Thoracic aorta (tissue), 2 donors: ENCODE measurements around the gene PAOX. TPM values are rescaled to one million over a fixed set of nuclear protein-coding genes. Genes with fewer than 3 reads are reported as not detected.

Experiments used
- ATAC-seq: fragments of 150-250 bp; one replicate; pipeline ENCODE4 v1.8.0; 2017; ENCODE audit warnings: low read depth; ENCODE audit not compliant: insufficient number of reproducible peaks, low FRiP score
- DNase-seq: peaks from one replicate; pipeline ENCODE4 v3.0.0-alpha.2; 2020; ENCODE audit warnings: low spot score
- H3K27ac ChIP-seq, 2 donors: fragments of 200-600 bp; sonication (generic); 1 replicate in 1 of 2; 2 replicates in 1 of 2; pipeline ENCODE4 v1.5.1; 2016; ENCODE audit warnings: mild to moderate bottlenecking in 2 of 2, moderate library complexity in 2 of 2
- H3K27me3 ChIP-seq: fragments of 200-600 bp; sonication (generic); replicated peaks from 2 replicates; pipeline ENCODE4 v1.6.0; 2016; ENCODE audit warnings: mild to moderate bottlenecking; ENCODE audit not compliant: insufficient read depth
- H3K36me3 ChIP-seq: fragments of 200-600 bp; sonication (generic); one replicate; pipeline ENCODE4 v1.5.1; 2016
- H3K4me1 ChIP-seq, 2 donors: fragments of 200-600 bp; sonication (generic); 1 replicate in 1 of 2; 2 replicates in 1 of 2; pipeline versions ENCODE4 v1.5.1 to v1.6.0; 2016; ENCODE audit warnings: low read depth in 2 of 2, mild to moderate bottlenecking in 1 of 2; ENCODE audit not compliant: control insufficient read depth in 1 of 2
- H3K4me3 ChIP-seq: fragments of 200-600 bp; sonication (generic); 2 replicates; pipeline ENCODE4 v1.5.1; 2016; ENCODE audit warnings: mild to moderate bottlenecking
- H3K9me3 ChIP-seq: fragments of 200-600 bp; sonication (generic); 2 replicates; pipeline ENCODE4 v1.5.1; 2016
- CTCF ChIP-seq: fragments of 200-600 bp; sonication (generic); IDR thresholded peaks from one replicate; pipeline ENCODE4 v1.5.1; 2019; ENCODE audit warnings: antibody characterized with exemption
- total RNA-seq, 2 donors: library from RNA; depleted of rRNA; stranded (reverse); fragments of >200 nt; gene quantifications; one replicate each; pipeline versions ENCODE4 v1.1.0 to v1.2.3, GENCODE V29; 2016

PAOX gene
- total RNA-seq, 2 donors from 2014 or later: 7.0 to 9.1 TPM

- no peaks in the 10 kb centered on the region for H3K27me3 ChIP-seq
- no peak overlapping the region for H3K4me3 ChIP-seq
- TF ChIP-seq CTCF: no peak
- no peaks in the 10 kb centered on the region for H3K36me3 ChIP-seq
- H3K9me3 ChIP-seq: no peaks in the 10 kb centered on the region
- H3K4me1 ChIP-seq: no peaks in the 10 kb centered on the region
- DNase-seq: no peak
- ATAC-seq: no peak
- no peak overlapping the region for H3K27ac ChIP-seq
Measured at GRCh38 chr10:133350283-133350949, 28.6 kb upstream of the PAOX start.

GRCh38 chr10:133350950-133351329, 28.1 kb upstream of the PAOX start:
- no peak for DNase-seq
- TF ChIP-seq CTCF: no peak
- no peaks in the 10 kb centered on the region for H3K9me3 ChIP-seq
- H3K4me1 ChIP-seq: peaks cover 0 to 4% of the 10 kb centered on the region in 2 donors
- no peaks in the 10 kb centered on the region for H3K27me3 ChIP-seq
- no peak overlapping the region for H3K27ac ChIP-seq
- no peak overlapping the region for H3K4me3 ChIP-seq
- no peak for ATAC-seq
- no peaks in the 10 kb centered on the region for H3K36me3 ChIP-seq

- H3K27me3 ChIP-seq: no peaks in the 10 kb centered on the region
- no peak overlapping the region for H3K4me3 ChIP-seq
- no peak for DNase-seq
- TF ChIP-seq CTCF: no peak
- no peak for ATAC-seq
- H3K4me1 ChIP-seq: peaks cover 2 to 11% of the 10 kb centered on the region in 2 donors
- H3K9me3 ChIP-seq: no peaks in the 10 kb centered on the region
- no peaks in the 10 kb centered on the region for H3K36me3 ChIP-seq
- no peak overlapping the region for H3K27ac ChIP-seq
Measured at GRCh38 chr10:133351408-133352318, 27.4 kb upstream of the PAOX start.

GRCh38 chr10:133353202-133353959, 25.7 kb upstream of the PAOX start:
- TF ChIP-seq CTCF: no peak
- Histone ChIP-seq H3K4me3 (no peak overlapping the region), H3K9me3 (no peaks in the 10 kb centered on the region), H3K27ac (no peak overlapping the region), H3K36me3 (no peaks in the 10 kb centered on the region), H3K4me1 (peaks cover 3 to 21% of the 10 kb centered on the region in 2 donors), H3K27me3 (no peaks in the 10 kb centered on the region)
- ATAC-seq: no peak
- DNase-seq: no peak
